Bone marrow (tissue), 2 donors: ENCODE measurements around the gene NFKBIB.
"Not testable (repeated sequence)": the region's sequence is repeated elsewhere in the genome, so short reads cannot be mapped to it uniquely, and the experiment has no call there.

Source experiments
- DNase-seq, 2 donors: peaks; one replicate each; lab custom pipeline; 2025; lab: John Stamatoyannopoulos, UW

The NFKBIB gene

DNA sequence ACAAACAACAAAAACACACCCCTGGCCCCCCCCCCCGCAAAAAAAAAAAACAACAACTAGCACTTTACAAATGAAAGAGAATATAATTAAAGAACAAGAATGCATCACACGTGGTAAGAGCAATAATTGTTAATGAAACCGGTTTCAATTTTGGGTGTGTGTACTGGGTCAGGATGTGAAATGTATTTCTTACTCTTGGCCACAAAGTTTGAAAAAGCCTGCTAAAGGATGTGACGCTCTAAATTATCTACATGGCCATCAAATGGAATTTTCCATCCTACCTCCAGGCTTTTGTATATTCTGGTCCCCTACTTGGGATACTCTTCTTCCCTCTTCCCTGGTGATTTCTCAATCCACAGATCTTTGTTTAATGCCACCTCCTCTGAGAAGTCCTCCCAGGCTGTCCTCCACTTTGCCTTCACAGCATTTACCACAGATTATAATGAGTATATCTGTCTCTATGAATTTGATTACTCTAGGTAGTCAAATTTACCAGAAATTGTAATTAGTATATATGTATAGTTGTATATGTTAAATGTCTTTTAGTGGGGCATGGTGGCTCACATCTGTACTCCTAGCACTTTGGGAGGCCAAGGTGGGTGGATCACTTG, 28.7 kb downstream of the NFKBIB start:
- no peak for DNase-seq

DNA sequence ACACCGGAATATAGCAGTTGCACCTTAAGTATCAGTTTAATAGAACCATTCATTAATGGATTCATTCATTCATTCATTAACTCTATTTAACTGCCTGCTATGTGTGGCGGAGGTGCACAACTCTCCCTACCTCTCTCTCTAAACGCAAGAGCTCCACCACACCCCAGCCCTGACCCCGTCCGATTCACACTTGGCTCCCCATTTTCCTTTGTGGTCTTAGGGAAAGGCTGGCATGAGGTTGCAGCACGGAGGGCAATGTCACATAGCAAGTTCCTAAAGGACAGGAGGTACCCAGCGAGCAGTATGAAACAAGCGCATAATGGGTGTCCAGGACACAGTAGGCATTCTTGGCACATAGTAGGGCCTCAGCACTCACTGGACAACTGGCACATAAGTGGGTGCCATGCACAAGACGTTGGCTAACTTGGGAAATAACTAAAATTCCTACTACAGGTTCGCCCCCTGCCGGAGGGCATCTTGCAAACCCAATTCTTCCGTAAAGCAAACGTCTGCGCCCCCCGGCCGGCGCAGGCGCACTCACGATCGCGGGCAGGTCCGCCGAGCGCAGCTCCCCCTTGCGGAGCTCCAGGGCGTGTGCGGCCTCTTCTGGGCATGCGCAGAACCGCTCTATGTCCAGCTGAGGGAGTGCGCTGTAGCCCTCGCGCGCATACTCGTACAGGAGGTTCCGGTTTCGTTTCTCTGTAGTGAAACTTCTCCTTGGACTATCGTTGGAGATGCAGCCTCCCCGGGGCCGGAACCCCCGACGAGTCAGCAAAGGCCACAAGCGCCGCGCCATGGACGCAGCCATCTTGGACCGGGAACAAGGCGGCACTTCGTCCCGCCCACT, 30.4 kb downstream of the NFKBIB start, which contains the start of gene SARS2:
Gene SARS2 (minus strand): TSS at position 835 of the 847 bp plus-strand sequence. CDS start 27 bp downstream, at position 808.
- DNase-seq: peak; percentile 97 to 98

DNA sequence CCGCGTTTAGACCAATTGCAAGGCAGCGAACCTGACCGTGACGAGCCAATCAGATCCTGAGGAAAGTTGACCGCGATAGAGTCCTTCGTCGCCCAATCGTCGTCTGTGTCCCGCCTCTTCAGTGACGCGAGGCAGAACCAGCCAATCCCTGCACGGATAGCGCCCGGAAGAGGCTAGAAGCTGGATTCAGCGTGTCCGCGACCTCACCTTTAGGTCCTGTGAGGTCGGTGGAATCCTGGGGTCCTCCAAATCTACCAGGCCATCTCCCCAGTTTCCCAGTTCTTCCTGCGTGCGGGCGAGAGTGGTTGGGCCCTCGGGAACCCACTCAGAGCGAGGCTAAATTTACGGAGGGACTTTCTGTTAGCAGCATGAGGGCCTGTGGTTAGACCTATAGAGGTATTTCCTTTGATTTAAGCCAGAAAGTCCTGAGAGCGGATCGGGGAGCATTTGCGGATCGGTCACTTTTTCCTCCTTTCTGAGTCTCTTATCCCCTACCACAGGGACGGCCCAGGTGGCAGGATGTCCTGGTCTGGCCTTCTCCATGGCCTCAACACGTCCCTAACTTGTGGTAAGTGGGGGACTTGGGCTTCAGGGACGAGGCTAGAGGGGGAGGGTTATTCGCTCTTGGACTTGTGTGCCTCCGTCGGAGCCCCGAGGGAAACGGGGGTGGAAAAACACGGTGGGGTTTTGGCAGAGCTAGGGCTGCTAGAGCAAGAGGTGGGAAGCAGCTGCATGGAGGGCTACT, 31.2 kb downstream of the NFKBIB start, which contains the start of gene MRPS12:
Gene MRPS12 (plus strand): TSS at position 169 of the 745 bp plus-strand sequence. CDS start 351 bp downstream, at position 520.
- peak in 1 of 2 donors; percentile 98 for DNase-seq

DNA sequence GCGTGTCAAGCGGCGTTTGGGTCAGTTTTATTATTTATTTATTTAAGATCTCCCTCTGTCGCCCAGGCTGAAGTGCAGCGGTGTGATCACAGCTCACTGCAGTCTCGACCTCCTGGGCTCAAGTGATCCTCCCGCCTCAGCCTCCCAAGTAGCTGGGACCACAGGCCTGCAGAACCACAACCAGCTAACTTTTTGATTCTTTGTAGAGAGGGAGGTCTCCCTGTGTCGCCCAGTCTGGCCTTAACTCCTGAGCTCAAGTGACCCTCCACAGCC, 31.7 kb downstream of the NFKBIB start:
- DNase-seq: no peak

DNA sequence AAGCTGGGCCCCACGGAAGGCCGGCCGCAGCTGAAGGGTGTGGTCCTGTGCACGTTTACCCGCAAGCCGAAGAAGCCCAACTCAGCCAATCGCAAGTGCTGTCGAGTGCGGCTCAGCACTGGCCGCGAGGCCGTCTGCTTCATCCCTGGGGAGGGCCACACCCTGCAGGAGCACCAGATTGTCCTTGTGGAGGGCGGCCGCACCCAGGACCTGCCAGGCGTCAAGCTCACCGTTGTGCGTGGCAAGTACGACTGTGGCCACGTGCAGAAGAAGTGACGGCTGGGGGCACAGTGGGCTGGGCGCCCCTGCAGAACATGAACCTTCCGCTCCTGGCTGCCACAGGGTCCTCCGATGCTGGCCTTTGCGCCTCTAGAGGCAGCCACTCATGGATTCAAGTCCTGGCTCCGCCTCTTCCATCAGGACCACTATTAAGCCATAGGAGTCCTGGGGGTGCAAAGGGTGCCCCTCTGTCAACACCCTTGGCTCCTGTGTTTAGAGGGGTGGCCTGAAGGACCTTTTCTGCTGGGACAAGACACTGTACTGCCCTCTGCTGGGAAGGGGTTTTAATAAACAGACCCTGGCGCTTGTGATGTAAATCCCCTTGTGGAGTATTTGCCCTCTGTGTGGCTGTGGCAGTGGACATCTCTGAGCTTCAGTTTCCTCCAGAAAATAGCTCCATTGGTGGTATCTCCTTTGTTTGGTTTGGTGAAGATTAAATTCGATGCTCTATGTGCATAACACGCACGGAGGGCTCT, 32.8 kb downstream of the NFKBIB start:
- DNase-seq: peak in 1 of 2 donors; percentile 37

DNA sequence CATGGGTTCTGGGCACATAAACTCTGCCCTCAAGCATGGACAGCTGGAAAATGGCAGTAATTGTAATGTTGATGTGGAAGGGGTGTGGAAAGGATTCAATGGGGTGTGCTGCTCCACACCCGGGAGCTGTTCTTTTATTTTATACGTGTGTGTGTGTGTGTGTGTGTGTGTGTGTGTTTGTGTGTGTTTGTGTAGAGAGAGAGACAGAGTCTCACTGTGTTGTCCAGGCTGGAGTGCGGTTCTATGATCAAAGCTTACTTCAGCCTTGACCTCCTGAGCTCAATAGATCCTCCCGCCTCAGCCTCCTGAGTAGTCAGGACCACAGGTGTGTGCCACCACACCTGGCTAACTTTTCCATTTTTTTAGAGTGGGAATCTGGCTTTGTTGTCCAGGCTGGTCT, 33.8 kb downstream of the NFKBIB start:
- DNase-seq: no peak

DNA sequence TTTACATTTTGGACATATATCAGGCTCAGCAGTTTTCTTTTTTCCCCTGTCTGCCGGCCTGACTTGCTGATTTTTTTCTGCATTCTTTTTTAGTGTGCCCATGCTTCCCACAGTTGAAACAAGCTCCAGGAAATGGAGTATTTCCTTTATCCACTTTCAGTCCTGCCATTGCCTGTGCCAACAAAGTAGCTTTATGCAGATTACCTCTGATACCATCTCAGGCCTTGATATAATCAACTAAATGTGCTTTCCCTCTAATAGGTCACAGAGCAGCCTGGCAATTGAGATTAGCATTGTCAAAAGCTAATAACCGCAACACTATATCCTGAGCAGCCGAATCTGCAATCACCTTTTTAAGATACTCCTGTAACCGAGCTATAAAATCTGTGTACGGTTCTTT, 40.2 kb downstream of the NFKBIB start:
- no peak for DNase-seq

DNA sequence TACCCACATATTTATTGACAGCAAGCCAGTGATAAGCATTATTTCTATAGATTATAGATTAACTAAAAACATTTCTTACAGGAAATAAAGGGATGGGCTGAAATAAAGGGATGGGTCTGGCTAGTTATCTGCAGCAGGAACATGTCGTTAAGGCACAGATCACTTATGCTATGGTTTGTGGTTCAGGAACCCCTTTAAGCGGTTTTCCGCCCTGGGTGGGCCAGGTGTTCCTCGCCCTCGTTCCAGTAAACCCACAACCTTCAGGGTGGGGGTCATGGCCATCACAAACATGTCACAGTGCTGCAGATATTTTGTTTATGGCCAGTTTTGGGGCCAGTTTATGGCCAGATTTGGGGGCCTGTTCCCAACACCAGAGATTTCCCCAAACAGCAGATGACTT, 41.7 kb downstream of the NFKBIB start:
- not testable (repeated sequence) for DNase-seq

DNA sequence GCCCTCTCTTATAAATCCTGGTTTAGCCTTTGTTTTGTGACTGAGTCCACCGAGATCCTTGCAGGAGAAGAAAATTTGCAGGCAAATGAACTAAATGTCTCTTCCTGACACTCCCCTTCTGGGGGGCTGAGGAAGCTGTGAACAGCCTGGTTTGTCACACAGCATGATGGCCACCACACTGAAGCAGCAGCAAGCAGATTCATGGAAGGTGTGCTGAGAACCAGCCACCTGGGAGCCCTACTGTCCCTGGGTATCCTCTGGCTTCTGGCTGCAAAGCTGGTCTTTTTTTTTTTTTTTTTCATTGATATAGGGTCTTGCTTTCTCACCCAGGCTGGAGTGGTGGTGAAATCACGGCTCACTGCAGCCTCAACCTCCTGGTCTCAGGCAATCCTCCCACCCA, 42.2 kb downstream of the NFKBIB start:
- no peak for DNase-seq

DNA sequence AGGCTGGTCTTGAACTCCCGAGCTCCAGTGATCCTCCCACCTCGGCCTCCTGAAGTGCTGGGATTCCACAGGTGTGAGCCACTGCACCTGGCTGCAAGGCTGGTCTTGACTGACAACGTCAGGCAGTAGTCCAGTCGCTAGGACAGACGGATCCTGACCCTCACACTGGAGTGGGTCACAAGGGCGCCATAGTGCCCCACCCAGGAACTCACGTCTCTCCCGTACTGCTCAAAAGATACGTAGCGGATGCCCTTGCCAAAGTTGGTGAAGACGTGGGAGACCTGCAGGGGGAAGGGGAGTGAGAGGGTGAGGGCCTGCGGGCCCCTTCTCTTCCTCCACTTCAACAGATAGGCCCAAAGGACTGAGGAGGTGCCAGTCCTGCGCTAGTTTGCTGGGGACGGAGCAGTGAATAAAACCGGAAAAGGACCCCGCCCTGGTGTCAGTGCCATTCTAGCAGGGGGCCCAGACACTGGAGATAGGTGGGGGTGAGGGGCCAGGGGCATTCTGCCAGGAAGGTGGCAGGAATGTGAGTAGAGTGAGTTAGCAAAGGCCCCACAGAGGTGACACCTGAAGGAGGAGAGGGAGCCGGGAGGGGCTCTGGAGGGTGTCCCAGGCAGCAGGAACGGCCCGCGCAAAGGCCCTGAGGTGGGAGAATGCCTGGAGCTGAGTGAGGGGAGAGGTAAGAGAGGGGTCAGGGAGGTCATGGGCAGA, 42.9 kb downstream of the NFKBIB start:
- no peak for DNase-seq

DNA sequence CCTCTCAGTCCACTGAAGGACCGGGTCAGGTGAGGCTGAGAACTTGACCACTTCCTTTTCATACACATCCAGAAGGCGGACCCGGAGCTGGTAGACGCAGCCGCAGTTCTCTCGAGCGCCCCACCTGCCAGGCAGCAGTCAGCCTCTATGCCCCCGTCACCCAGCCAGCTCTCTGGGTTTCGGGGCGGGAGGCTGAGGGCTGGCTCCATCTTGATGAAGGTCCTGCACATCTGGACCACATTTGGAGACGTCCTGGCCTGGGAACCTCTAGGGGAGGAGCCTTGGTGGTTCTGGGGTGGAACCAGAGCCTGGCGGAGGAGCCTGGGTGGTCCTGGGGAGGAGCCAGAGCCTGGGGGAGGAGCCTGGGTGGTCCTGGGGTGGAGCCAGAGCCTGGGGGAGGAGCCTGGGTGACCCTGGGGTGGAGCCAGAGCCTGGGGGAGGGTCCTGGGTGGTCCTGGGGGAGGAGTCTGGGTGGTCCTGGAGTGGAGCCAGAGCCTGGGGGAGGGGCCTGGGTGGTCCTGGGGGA, 45.3 kb downstream of the NFKBIB start:
- DNase-seq: no peak

DNA sequence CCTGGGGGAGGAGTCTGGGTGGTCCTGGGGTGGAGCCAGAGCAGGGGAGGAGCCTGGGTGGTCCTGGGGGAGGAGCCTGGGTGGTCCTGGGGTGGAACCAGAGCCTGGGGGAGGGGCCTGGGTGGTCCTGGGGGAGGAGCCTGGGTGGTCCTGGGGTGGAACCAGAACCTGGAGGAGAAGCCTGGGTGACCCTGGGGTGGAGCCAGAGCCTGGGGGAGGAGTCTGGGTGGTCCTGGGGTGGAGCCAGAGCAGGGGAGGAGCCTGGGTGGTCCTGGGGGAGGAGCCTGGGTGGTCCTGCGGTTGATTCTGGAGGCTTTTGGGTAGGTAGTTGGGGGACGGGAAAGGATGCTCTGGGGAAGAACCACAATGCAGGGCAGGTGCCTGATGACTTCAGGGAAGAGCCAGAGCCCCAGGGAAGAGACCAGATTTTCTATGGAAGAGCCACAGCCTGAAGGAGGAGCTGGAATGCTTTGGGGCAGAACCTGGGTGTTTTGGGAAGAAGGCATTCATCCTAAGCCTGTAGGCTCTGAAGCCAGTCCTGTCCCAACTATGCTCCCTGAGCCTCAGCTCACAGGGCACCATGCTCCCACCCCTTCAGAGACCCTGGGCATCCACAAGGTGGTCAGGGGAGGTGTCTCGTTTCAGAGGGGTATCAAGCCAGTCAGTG, 45.9 kb downstream of the NFKBIB start:
- no peak for DNase-seq

DNA sequence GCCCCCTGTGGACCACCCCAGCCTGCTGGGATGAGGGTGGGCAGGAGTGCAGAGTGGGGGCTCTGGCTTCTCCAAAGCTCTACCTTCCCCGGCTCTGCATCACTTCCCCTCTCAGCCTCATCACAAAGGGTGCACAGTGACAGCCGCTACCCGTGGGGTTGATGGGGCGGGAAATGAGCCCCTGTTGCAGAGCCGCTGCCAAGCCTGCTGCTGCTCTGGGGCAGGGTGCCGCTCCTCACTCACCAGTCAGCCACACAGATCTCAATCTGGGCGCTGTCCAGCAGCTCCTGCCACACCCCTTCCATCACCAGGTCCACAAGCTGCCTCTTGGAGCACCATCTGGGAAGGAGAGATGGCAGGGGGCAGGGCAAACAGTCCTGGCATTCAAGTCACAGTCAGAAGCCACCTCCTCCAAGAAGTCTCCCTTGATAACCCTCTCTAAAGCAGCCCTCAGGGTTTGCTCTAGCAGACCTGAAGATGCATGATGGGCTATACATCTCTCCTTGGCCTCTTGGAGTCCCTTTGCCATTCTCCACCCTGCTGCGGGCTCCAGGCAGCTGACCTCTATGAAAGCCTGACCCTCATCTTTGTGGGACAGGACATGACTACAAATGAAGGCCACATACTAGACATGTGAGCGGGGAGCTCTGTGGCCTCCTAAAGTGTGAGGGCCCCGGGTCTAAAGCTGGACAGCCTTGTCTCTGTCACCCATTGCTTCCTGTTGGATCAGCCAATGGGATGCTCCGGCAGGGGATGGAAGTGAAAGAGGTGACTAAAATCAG, 46.7 kb downstream of the NFKBIB start:
- DNase-seq: no peak

DNA sequence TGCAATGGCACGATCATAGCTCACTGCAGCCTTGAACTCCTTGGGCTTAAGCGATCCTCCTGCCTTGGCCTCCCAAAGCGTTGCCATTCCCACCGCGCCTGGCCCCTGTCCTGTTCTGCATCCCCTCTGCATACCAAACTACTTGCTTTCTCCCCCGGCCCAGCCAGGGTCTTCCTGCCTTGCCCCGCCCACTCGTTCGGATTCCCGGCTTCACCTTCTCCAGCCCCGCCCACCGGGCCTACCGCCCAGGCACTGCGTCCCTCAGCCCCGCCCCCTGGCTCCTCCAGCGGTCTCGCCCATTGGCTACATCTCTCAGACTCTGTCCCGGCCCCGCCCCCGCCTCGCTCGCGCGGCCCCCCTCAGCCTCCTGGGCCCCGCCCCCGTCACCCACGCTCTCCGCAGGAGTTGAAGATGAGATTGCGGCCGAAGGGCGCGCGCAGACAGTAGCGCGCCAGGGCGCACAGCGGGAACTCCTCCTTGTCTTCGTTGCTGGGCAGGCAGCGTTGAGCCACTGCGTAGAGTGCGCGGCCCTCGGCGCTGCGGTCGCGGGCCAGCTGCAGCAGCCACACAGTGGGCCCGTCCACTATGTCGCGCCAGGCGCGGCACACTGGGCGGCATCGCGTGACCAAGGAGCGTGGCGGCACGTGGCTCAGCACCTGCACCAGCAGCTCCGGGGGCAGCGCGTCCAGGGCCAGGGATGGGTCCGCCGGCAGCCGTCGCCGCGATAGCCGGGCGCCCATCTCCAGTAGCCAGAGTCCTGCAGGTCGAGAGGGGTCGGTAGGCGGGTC, 50.0 kb downstream of the NFKBIB start:
- DNase-seq: peak in 1 of 2 donors; percentile 3

DNA sequence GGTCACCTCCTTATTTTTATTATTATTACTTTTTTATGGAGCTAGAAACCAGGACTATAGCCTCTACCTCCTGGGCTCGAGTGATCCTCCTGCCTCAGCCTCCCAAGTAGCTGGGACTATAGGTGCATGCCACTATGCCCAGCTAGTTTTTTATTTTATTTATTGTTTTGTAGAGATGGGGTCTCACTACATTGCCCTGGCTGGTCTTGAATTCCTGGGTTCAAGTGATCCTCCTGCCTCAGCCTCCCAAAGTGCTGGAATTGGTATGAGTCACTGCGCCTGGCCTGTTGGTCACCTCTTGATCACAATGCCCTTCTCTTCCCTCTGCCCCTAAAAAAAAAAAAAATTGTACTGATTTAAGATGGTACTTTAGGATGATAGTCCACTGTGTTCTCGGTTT, 51.4 kb downstream of the NFKBIB start:
- no peak for DNase-seq

DNA sequence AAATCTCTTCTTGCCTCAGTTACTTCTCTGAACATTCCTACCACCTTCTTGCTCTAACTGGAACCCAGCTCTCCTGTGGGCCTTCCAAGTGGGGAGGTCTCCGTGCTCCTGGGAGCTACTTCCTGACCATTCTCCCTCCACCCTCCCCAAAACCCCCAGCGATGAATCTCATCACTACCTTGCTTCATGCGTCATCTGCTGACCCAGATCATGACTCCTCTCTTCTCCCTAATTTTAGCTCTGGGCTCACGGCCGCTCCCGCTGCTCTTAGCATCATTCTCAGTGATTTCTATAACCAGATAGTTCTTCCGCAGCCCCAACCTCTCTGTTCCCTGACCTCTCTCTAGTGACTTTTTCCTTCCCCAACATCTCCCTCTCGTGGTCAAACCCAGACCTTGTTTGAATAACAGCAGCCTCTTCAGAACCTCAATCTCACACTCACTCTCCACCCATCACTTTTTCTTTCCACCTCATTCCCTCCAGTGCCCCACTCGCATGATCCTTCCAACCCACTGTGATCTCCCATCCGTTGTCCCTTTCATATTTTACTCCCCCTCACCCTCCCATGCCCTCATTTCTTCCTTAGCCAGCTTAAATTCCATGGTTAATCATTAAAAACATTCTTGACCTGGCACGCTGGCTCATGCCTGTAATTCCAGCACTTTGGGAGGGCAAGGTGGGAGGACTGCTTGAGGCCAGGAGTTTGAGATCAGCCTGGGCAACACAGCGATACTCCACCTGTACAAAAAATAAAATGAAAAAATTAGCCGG, 52.8 kb downstream of the NFKBIB start:
- DNase-seq: peak in 1 of 2 donors; percentile 31

DNA sequence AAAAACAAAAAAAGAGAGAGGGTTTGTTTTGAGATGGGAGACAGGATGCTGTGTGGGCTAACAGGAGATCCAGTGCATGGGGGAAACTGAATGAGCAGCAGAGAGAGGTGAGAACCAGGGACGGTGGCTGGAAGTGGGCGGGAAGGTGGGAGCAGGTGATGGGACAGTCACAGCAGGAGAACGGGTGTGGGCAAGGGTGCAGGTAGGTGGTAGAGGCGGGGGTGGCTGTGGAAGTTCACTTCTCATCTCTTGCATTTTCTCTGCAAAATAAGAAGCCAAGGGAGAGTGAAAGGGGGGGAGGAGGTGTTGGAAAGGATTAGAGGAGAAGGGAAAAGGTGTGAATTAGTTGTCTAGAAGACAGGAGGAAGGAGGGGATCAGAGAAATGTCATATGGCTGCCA, 53.9 kb downstream of the NFKBIB start:
- DNase-seq: no peak

DNA sequence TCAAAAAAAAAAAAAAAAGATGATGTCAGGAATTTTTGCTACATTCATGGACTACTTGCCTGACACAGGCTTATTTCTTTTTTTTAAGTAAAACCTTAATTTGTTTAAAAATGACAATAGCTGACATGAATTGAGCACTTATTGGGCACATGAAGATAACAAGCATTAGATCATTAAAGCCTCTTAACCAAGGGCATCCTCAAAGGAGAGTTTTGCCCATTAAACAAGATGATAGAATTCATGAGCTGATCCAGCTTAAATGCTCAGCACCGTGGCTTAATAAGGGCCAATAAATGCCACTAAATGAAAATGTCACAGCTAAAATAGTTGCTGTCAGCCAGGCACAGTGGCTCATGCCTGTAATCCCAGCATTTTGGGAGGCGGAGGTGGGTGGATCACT, 56.5 kb downstream of the NFKBIB start:
- no peak for DNase-seq
